Stimulated activated CD4-positive, alpha-beta T cell treated with anti-CD3 and anti-CD28 coated beads, Interleukin-12 subunit alpha, Interleukin-12 subunit beta, amount 100 ng/mL, for 4 hours (primary cell): ENCODE measurements around the gene CCT3.
A peak's percentile ranks its signal among the peaks of the same experiment; 100 is the strongest.
"Not testable (repeated sequence)": the region's sequence is repeated elsewhere in the genome, so short reads cannot be mapped to it uniquely, and the experiment has no call there.

ENCODE experiments used
- DNase-seq: peaks from one replicate; pipeline ENCODE4 v3.0.0-alpha.2; 2020

The CCT3 gene

DNA sequence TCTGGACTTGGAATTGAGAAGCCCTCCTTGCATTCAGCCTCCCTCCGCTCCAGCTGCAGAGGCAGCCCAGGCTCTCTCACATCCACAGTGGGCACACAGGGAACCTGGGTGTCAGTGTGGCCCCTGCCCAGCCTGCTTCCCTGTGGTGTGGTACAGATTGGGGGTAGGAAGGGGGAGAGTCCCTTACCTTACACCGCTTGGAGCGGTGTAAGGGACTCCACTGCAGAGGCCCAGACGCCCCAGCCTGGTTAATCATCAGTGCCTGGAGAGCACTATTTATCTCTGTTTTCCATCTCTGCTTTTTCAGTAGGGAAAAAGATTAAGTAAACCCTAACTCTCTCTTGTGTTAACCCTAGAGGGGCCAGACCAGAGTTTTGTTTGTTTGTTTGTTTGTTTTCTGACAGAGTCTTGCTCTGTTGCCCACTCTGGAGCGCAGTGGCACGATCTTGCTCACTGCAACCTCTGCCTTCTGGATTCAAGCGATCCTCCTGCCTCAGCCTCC is 30.1 kb upstream of the CCT3 start:
- DNase-seq, result no peak

- no peak for DNase-seq
Observed at GRCh38 chr1:156367383-156368156, 29.5 kb upstream of the CCT3 start.

DNA sequence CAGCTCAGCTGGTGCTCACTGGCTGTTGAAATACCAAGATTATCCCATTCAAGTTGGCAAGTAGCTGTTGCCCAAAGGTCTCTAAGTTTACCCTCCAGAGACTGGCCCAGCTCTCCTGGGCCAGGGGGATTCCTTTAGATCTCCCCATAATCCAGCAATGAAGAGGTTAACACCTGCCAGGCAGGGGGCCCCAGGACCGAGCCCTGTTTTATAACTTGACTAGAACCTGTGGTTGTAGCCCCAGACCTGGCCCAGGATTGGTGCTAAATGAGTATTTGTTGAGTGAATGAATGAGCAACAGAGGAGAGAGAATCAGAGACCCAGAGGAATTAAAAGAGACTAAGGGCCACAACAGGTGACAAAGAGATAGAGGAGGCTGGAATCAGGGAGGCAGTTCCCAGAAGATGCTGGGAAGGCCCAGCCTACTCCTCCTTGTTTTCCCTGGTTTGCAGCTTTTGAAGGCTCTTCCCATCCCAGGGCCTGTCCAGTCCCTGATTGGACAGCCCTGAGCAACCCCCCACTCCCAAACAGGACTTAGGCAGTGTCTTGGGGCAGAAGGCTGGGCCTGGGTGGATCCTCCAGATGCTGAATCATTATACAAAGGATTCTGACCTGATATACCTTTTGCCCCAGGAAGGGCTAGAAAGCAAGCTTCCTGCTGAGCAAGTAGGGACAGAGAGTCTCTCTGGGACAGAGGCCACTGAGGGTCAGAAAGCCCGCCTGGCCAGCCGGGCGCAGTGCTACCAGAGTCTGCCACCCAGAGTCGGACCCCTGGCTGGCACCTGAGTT is 28.5 kb upstream of the CCT3 start:
- no peak for DNase-seq

GRCh38 chr1:156365754-156366153 is 27.7 kb upstream of the CCT3 start:
- no peak for DNase-seq

GRCh38 chr1:156360534-156360933 is 22.4 kb upstream of the CCT3 start:
- DNase-seq, result no peak

DNA sequence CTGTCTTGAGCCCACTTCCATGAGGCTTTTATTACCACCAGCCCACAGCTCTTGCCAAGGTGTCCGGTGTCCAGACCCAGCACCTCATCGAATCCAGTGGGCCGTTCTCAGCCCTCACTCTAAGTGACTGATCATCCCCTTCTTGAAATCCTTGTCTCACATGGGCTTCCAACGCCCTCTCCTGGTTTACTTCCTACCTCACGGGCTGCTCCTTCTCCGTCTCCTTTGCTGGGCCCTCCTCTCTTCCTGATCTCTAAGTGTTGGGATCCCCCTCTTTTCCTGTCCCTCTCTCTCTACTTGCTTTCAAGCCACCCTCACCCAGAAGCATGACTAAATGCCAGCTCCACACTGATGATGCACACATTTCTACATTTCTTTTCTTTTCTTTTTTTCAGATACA is 21.9 kb upstream of the CCT3 start:
- no peak for DNase-seq

GRCh38 chr1:156359249-156359648 is 21.2 kb upstream of the CCT3 start:
- DNase-seq, result no peak

DNA sequence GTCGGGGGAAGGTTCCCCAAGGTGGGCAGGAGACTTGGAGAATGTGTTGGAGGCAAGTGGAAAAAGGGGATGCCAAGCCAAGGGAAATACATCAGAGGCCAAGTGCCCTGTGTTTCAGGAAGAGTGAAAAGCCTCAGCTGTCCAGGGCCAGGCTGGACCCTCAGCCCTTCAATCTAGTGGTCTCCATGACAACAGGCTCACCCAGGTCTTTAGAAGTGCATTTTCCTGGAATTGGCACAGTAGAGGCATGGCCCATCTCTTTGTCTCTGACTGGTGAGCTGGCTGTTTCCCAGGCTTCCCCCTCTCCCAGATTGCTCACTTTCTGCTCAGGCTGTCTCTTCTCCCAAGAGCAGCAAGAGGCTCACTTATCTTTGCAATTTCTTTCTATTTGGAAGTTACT is 20.5 kb upstream of the CCT3 start:
- DNase-seq, result no peak

DNA sequence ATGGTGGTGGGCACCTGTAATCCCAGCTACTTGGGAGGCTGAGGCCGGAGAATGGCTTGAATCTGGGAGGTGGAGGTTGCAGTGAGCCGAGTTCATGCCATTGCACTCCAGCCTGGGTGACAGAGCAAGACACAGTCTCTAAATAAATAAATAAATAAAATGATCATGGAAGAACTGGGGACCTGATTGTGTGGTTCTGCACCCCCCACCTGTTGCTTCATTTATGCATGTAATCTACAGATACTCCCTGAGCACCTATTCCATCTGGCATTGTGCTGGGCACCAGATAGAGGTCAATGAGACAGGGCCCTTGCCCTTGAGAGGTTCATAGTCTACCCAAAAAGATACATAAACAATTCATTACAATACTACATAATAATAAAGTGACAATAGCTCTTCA is 19.9 kb upstream of the CCT3 start:
- DNase-seq, result no peak

GRCh38 chr1:156356875-156357534 is 18.9 kb upstream of the CCT3 start:
- peak; percentile 69 for DNase-seq

DNA sequence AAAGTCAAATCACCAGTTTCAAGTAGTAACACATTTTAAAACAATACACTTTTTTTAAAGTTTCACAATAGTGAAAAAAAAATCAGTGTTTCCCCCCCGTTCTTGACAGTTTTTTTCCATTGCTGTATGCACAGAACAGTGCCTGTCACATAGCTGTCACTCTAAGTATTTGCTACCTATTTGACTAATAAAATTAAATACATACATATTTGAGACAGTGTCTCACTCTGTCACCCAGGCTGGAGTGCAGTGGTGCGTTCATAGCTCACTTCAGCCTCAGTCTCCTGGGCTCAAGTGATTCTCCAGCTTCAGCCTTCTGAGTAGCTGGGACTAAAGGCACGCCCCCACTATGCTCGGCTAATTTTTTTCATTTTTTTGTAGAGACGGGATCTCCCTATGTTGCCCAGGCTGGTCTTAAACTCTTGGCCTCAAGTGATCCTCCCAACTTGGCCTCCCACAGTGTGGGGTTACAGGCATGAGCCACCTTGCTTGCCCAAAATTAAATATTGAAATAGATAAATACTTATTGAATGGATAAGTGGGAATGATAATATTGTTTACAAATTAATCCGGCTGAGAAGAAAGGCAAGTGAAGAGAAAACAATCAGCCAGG is 18.3 kb upstream of the CCT3 start:
- no peak for DNase-seq

DNA sequence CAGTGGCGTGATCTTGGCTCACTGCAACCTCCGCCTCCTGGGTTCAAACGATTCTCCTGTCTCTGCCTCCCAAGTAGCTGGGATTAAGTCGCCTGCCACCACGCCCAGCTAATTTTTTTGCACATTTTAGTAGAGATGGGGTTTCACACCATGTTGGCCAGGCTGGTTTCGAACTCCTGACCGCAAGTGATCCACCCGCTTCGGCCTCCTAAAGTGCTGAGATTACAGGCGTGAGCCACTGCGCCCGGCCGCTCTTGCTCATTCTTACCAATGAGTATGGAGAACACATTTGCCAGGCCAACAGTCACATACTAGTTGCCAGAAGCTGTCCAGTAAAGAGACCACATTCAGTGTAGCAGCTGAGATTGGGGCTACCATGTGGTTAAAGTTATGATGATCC is 14.4 kb upstream of the CCT3 start:
- DNase-seq, result not testable (repeated sequence)

- no peak for DNase-seq
Observed at GRCh38 chr1:156347331-156347730, 9.2 kb upstream of the CCT3 start.

DNA sequence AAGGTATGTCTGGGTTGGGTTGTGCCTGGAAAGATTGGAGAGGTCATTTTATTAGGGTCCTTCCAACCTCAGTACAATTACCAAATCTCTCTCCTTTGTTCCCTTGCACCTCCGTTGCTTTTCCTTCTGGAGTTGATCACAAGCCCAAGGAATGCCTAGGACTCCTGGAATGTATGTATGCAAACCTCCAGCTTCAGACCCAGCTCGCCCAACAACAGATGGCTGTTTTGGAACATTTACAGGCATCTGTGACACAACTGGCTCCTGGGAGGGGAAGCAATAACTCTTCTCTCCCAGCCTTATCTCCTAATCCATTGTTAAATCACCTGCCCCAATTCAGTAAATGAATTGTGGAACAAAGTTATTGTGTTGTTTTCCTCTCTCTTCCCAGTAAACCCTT is 8.5 kb upstream of the CCT3 start:
- no peak for DNase-seq

GRCh38 chr1:156346035-156346434 is 7.9 kb upstream of the CCT3 start:
- not testable (repeated sequence) for DNase-seq

GRCh38 chr1:156344409-156344808 is 6.3 kb upstream of the CCT3 start:
- DNase-seq, result no peak

- no peak for DNase-seq
Observed at GRCh38 chr1:156342166-156342955, 4.3 kb upstream of the CCT3 start.

DNA sequence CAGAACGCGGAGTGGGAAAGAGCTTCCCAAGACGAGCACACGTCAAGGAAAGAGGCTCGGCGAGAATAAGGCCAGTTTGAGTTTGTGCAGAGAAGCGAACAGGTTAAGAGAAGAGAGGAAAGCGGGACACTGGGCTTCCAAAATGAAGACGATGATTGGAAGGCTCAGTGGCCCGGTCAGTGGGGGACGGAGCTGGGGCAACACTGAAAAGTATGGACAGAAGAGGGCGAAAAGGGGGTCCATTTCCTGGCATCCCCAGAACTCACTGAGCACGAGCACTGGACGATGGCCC is 258 bp downstream of the CCT3 start:
- DNase-seq, result no peak

DNA sequence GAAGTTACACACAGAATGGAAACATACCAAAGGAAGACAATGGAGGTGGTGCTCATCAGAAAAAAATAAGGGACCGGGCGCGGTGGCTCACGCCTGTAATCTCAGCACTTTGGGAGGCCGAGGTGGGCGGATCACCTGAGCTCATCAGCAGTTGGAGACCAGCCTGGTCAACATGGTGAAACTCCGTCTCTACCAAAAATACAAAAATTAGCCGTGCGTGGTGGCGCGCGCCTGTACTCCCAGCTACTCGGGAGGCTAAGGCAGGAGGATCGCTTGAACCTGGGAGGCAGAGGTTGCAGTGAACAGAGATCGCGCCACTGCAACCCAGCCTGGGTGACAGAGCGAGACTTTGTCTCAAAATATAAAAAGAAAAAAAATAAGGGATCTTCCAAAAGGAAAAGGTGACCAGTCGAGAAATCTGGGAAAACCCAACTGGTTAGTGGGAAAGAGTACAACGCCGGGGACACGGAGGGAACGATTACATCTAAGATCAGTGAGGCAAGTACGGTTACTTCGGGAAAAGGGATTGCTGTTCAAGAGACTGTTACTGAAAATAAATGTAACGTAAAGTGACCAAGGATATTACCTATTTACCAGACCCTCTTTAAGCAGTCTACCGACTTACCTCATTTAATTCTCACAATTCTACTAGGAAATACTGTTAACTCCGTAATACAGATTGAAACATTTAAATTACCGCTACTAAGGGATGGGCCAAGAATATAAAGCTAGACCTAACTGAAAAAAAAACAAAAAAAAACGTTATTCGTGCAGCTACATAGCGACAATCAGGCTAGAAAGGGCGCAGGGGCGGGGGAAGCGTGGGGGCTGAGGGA is 822 bp downstream of the CCT3 start:
- no peak for DNase-seq

- no peak for DNase-seq
Observed at GRCh38 chr1:156336242-156336641, 1.9 kb downstream of the CCT3 start.

GRCh38 chr1:156323179-156323578 is 14.9 kb downstream of the CCT3 start:
- DNase-seq, result not testable (repeated sequence)

DNA sequence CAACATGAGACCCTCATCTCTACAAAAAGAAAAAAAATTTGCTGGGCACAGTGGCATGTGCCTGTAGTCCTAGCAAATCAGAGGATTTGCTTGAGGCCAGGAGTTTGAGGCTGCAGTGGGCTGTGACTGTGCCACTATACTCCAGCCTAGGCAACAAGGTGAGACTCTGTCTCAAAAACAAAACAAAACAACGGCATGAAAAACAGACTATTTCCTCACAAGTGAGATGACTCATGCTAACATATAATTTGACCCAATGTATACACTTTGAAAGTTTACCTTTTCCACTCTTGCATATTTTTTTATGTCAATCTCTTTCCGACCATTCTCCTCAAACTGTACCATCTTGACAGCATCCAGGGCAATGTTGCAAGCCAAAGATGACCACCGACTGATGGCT is 17.5 kb downstream of the CCT3 start:
- DNase-seq, result no peak
